Sciatic nerve (tissue), 2 donors: Measurements from ENCODE around the gene NFKBIL1. TPM values are rescaled to one million over a fixed set of nuclear protein-coding genes. Genes with fewer than 3 reads are reported as not detected.
"Not testable (repeated sequence)": the region's sequence is repeated elsewhere in the genome, so short reads cannot be mapped to it uniquely, and the experiment has no call there.

ENCODE experiments used
- ATAC-seq: fragments of 200-7000 bp; cut with Tn5 transposase; one replicate; pipeline ENCODE4 v1.9.1; 2020; ENCODE audit warnings: mild to moderate bottlenecking, moderate library complexity
- DNase-seq: peaks from one replicate; pipeline ENCODE4 v3.0.0-alpha.2; 2020; ENCODE audit warnings: low spot score
- intact Hi-C: fragments of 100-400 bp; cut with DNase I; formaldehyde crosslinking; loops from one replicate; pipeline ENCODE4 v1.14.2; 2022
- total RNA-seq: library from RNA; stranded (reverse); fragmentation: NEBNext Ultra II Directional; extraction: Animal tissue kit (Norgen Biotek cat#: 25700); gene quantifications from one replicate; pipeline ENCODE4 v1.2.1, GENCODE V29; 2021
- donor health status: DM: no; HTN: no; CAD: no.
- donor health status: DM: no; HTN: no; CAD: no.

The NFKBIL1 gene
- total RNA-seq, 1 donor from 2014 or later, result 23.0 TPM

DNA sequence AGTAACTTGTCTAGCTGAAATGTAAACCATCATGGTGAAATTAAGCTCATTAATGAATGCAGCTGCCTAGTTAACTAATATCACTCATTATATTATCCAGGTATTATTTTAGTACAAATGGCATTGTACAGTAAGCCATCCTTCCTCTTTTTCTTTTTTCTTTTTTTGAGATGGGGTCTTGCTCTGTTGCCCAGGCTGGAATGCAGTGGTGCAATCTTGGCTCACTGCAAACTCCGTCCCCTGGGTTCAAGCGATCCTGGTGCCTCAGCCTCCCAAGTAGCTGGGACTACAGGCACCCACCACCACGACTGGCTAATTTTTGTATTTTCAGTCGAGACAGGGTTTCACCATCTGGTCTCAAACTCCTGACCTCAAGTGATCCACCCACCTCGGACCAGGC is 43.3 kb downstream of the NFKBIL1 start:
- DNase-seq, ATAC-seq, intact Hi-C loops: not testable (repeated sequence)

DNA sequence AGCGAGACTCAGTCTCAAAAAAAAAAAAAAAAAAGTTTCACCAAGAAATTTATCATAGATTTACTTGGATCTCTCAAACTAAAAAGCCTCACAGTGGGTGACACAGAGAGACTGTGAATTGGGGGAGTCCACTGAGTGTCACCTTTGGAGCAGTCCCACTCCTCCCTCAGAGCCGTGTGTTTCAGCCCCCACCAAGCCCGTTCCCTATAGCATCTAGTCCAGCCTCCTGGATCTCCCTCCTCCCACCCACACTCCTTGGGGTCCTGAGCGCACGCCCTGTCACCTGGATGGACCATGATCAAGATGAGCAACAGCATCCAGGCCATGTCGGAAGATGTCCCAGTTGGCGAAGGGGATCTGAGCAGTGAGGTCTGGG is 45.0 kb downstream of the NFKBIL1 start:
- intact Hi-C loops, result no loop called here
- DNase-seq (no peak), ATAC-seq (no peak)

DNA sequence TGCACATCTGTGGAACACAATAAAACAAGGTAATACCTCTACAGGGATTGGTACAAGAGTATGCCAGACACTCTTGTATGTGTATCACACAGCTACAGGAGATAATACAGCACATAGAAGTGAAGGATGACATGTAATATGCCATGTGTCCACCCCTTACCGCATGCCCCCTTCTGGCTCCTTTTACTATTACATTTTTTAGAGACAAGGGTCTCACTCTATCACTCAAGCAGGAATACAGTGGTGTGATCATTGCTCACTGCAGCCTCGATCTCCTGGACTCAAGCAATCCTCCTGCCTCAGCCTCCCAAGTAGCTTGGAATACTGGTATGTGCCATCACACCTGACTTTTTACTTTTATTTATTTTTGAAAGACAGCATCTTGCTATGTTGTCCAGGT is 49.6 kb downstream of the NFKBIL1 start:
- ATAC-seq (peak; percentile 39), DNase-seq (no peak)
- intact Hi-C loops, result no loop called here

DNA sequence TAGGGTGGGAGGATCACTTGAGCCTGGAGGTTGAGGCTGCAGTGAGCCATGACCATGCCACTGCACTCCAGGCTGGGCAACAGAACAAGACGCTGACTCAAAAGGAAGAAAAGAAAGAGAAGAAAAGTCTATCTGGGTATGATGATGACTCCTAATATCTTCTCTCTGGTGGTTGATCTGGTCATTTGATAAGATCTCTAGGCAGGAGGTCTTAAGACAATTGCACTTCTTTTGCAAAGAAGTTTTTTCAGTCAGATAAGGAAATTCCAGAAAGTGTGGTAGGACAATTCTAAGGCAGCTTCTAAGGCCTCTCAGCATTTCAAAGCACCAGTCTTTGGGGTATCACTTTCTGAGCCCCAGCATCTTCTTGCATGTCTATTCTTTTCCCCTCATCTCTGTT is 59.9 kb downstream of the NFKBIL1 start:
- intact Hi-C loops, result no loop called here
- ATAC-seq, result no peak
- no peak for DNase-seq

Other genes with a start within 250 kb of the NFKBIL1 start
- gene HLA-B, start 190.4 kb upstream of the NFKBIL1 start, total RNA-seq, result 990 TPM
- gene MICA, start 144.0 kb upstream of the NFKBIL1 start, total RNA-seq, result 26.5 TPM
- 2.9 TPM for gene MICB, start 49.5 kb upstream of the NFKBIL1 start, total RNA-seq
- not detected for gene MCCD1, start 18.6 kb upstream of the NFKBIL1 start, total RNA-seq
- 258 TPM for gene DDX39B, start 5.6 kb upstream of the NFKBIL1 start, total RNA-seq
- gene ATP6V1G2, start 1.0 kb upstream of the NFKBIL1 start, total RNA-seq, result 4.8 TPM
- gene LTA, start 24.7 kb downstream of the NFKBIL1 start, total RNA-seq, result 0.27 TPM
- gene TNF, start 28.0 kb downstream of the NFKBIL1 start, total RNA-seq, result 0.40 TPM
- 4.0 TPM for gene LTB, start 34.8 kb downstream of the NFKBIL1 start, total RNA-seq
- 17.7 TPM for gene LST1, start 38.7 kb downstream of the NFKBIL1 start, total RNA-seq
- gene NCR3, start 45.4 kb downstream of the NFKBIL1 start, total RNA-seq, result 1.1 TPM
- gene AIF1, start 67.6 kb downstream of the NFKBIL1 start, total RNA-seq, result 50.6 TPM
- gene PRRC2A, start 73.1 kb downstream of the NFKBIL1 start, total RNA-seq, result 166 TPM
- gene BAG6, start 105.1 kb downstream of the NFKBIL1 start, total RNA-seq, result 201 TPM
- 0.53 TPM for gene APOM, start 108.3 kb downstream of the NFKBIL1 start, total RNA-seq
- gene C6orf47, start 113.2 kb downstream of the NFKBIL1 start, total RNA-seq, result 14.5 TPM
- gene GPANK1, start 117.4 kb downstream of the NFKBIL1 start, total RNA-seq, result 16.7 TPM
- gene CSNK2B, start 118.5 kb downstream of the NFKBIL1 start, total RNA-seq, result 116 TPM
- gene LY6G5B, start 122.4 kb downstream of the NFKBIL1 start, total RNA-seq, result 20.4 TPM
- gene LY6G5C, start 133.5 kb downstream of the NFKBIL1 start, total RNA-seq, result 2.1 TPM
- 46.0 TPM for gene ABHD16A, start 155.7 kb downstream of the NFKBIL1 start, total RNA-seq
- gene LY6G6F, start 159.3 kb downstream of the NFKBIL1 start, total RNA-seq, result not detected
- not detected for gene LY6G6D, start 167.7 kb downstream of the NFKBIL1 start, total RNA-seq
- gene LY6G6C, start 174.1 kb downstream of the NFKBIL1 start, total RNA-seq, result 0.71 TPM
- gene MPIG6B, start 175.8 kb downstream of the NFKBIL1 start, total RNA-seq, result 0.62 TPM
- gene DDAH2, start 181.7 kb downstream of the NFKBIL1 start, total RNA-seq, result 124 TPM
- 239 TPM for gene CLIC1, start 188.9 kb downstream of the NFKBIL1 start, total RNA-seq
- 21.2 TPM for gene MSH5, start 192.4 kb downstream of the NFKBIL1 start, total RNA-seq
- 4.9 TPM for gene SAPCD1, start 215.0 kb downstream of the NFKBIL1 start, total RNA-seq
- 0.94 TPM for gene VWA7, start 229.7 kb downstream of the NFKBIL1 start, total RNA-seq
- 42.3 TPM for gene VARS1, start 248.1 kb downstream of the NFKBIL1 start, total RNA-seq